Kidney (tissue), 14 donors: ENCODE data around the gene CCDC24. TPM values are rescaled to one million over a fixed set of nuclear protein-coding genes. Genes with fewer than 3 reads are reported as not detected.

Source experiments
- DNase-seq, 5 donors: peaks; one replicate each; pipeline ENCODE4 v3.0.0-alpha.2; 2013 to 2020
- FAIRE-seq: peaks from 2 replicates; lab custom pipeline; 2012; peaks lifted over from hg19 to GRCh38; lab: Jason Lieb, UNC
- H3K27ac ChIP-seq, 2 donors: one replicate each; pipeline ENCODE4 v1.7.0; 2013; ENCODE audit warnings: low read depth in 2 of 2, low read length in 2 of 2, inconsistent platforms in 1 of 2
- H3K27me3 ChIP-seq: one replicate; pipeline ENCODE4 v1.7.1; 2013; ENCODE audit warnings: low read length, inconsistent platforms; ENCODE audit not compliant: control insufficient read depth, insufficient read depth
- H3K36me3 ChIP-seq, 3 donors: one replicate each; pipeline versions ENCODE4 v1.7.0 to v1.7.1; 2013; ENCODE audit warnings: low read length in 3 of 3, control low read depth in 1 of 3, inconsistent platforms in 1 of 3; ENCODE audit not compliant: insufficient read depth in 3 of 3, control insufficient read depth in 2 of 3
- H3K4me1 ChIP-seq, 3 donors: one replicate each; pipeline versions ENCODE4 v1.7.0 to v1.7.1; 2013; ENCODE audit warnings: low read length in 3 of 3, inconsistent platforms in 1 of 3, low read depth in 1 of 3; ENCODE audit not compliant: control insufficient read depth in 2 of 3, insufficient read depth in 2 of 3
- H3K4me3 ChIP-seq, 3 donors: one replicate each; pipeline versions ENCODE4 v1.7.0 to v1.8.1; 2013; ENCODE audit warnings: low read length in 3 of 3, control low read depth in 1 of 3, inconsistent platforms in 1 of 3
- H3K9ac ChIP-seq, 3 donors: one replicate each; pipeline versions ENCODE4 v1.7.0 to v1.7.1; 2013; ENCODE audit warnings: low read length in 3 of 3, control low read depth in 1 of 3, inconsistent platforms in 1 of 3
- H3K9me3 ChIP-seq, 3 donors: one replicate each; pipeline versions ENCODE4 v1.7.0 to v1.7.1; 2013; ENCODE audit warnings: low read length in 3 of 3, control low read depth in 1 of 3, inconsistent platforms in 1 of 3; ENCODE audit not compliant: control insufficient read depth in 2 of 3, insufficient read depth in 1 of 3
- CTCF ChIP-seq: IDR thresholded peaks from 3 replicates; pipeline ENCODE4 v1.5.1; 2012; ENCODE audit warnings: mild to moderate bottlenecking, moderate library complexity, borderline replicate concordance; ENCODE audit not compliant: insufficient read depth; ENCODE audit errors: extremely low read depth
- intact Hi-C: fragments of 100-400 bp; cut with DNase I; formaldehyde crosslinking; loops from one replicate; pipeline ENCODE4 v1.11.1; 2022
- polyA plus RNA-seq: library from polyadenylated mRNA; stranded (reverse); fragments of 350-450 nt; fragmentation: Illumina TruSeq; extraction: RNeasy Lipid Tissue Mini Kit (QIAGEN cat#74804); gene quantifications from one replicate; pipeline ENCODE4 v1.2.3, GENCODE V29; 2014; ENCODE audit warnings: low read depth, low replicate concordance; ENCODE audit not compliant: insufficient read depth
- total RNA-seq: library from RNA; stranded (reverse); fragmentation: NEBNext Ultra II Directional; extraction: Animal tissue kit (Norgen Biotek cat#: 25700); gene quantifications from one replicate; pipeline ENCODE4 v1.2.1, GENCODE V29; 2021
- donor health status: control.
- donor health status: control.
- donor health status: control.
- donor health status: control.
- donor health status: control.
- donor health status: DM: yes; HTN: yes; CAD: no.
- donor health status: Normal renal cell carcinoma (clear cell type).

Gene CCDC24
- total and polyA plus RNA-seq, 2 donors from 2014 or later = 24.3 to 35.6 TPM

GRCh38 chr1:44043176-44044070 lies 52.0 kb downstream of the CCDC24 start:
- TF ChIP-seq CTCF = no peak
- H3K9me3 ChIP-seq = no peaks in the 10 kb centered on the region
- H3K4me3 ChIP-seq = no peak overlapping the region
- intact Hi-C loops = no loop called here
- H3K36me3 ChIP-seq = no peaks in the 10 kb centered on the region
- DNase-seq (peak in 1 of 5 donors; percentile 34), FAIRE-seq (no peak)
- H3K27ac ChIP-seq = no peak overlapping the region
- no peaks in the 10 kb centered on the region for H3K27me3 ChIP-seq
- peaks cover 0 to 3% (median 0%) of the 10 kb centered on the region in 3 donors for H3K4me1 ChIP-seq
- no peak overlapping the region for H3K9ac ChIP-seq

GRCh38 chr1:44044071-44044801 lies 52.8 kb downstream of the CCDC24 start:
- no peaks in the 10 kb centered on the region for H3K36me3 ChIP-seq
- intact Hi-C loops = no loop called here
- FAIRE-seq (no peak), DNase-seq (peak in 1 of 5 donors; percentile 10)
- H3K4me1 ChIP-seq = peaks cover 0 to 3% (median 0%) of the 10 kb centered on the region in 3 donors
- no peaks in the 10 kb centered on the region for H3K9me3 ChIP-seq
- H3K4me3 ChIP-seq = no peak overlapping the region
- no peak overlapping the region for H3K9ac ChIP-seq
- no peak overlapping the region for H3K27ac ChIP-seq
- no peaks in the 10 kb centered on the region for H3K27me3 ChIP-seq
- TF ChIP-seq CTCF = no peak

- Histone ChIP-seq H3K4me3 (no peak overlapping the region), H3K27ac (no peak overlapping the region), H3K36me3 (no peaks in the 10 kb centered on the region), H3K9me3 (no peaks in the 10 kb centered on the region), H3K27me3 (no peaks in the 10 kb centered on the region), H3K4me1 (peaks cover 0 to 3% (median 0%) of the 10 kb centered on the region in 3 donors), H3K9ac (no peak overlapping the region)
- intact Hi-C loops = no loop called here
- FAIRE-seq (no peak), DNase-seq (peak in 1 of 5 donors; percentile 15)
- no peak for TF ChIP-seq CTCF
Observed at GRCh38 chr1:44045064-44045463, 53.7 kb downstream of the CCDC24 start.

Other genes starting within 250 kb of the CCDC24 start
- 1.9 TPM for gene ARTN, start 57.8 kb upstream of the CCDC24 start, total RNA-seq
- gene ARTN, start 57.8 kb upstream of the CCDC24 start, polyA plus RNA-seq = 4.3 TPM
- gene IPO13, start 44.6 kb upstream of the CCDC24 start, total RNA-seq = 33.8 TPM
- 56.1 TPM for gene IPO13, start 44.6 kb upstream of the CCDC24 start, polyA plus RNA-seq
- 24.0 TPM for gene DPH2, start 21.6 kb upstream of the CCDC24 start, total RNA-seq
- 15.9 TPM for gene DPH2, start 21.6 kb upstream of the CCDC24 start, polyA plus RNA-seq
- 156 TPM for gene ATP6V0B, start 16.6 kb upstream of the CCDC24 start, total RNA-seq
- 636 TPM for gene ATP6V0B, start 16.6 kb upstream of the CCDC24 start, polyA plus RNA-seq
- gene B4GALT2, start 12.4 kb upstream of the CCDC24 start, total RNA-seq = 25.1 TPM
- 32.5 TPM for gene B4GALT2, start 12.4 kb upstream of the CCDC24 start, polyA plus RNA-seq
- gene SLC6A9, start 39.9 kb downstream of the CCDC24 start, total RNA-seq = 12.6 TPM
- 2.0 TPM for gene SLC6A9, start 39.9 kb downstream of the CCDC24 start, polyA plus RNA-seq
- not detected for gene KLF17, start 127.2 kb downstream of the CCDC24 start, total RNA-seq
- not detected for gene KLF17, start 127.2 kb downstream of the CCDC24 start, polyA plus RNA-seq
- not detected for gene KLF18, start 150.0 kb downstream of the CCDC24 start, total RNA-seq
- gene KLF18, start 150.0 kb downstream of the CCDC24 start, polyA plus RNA-seq = not detected
- 43.0 TPM for gene DMAP1, start 221.9 kb downstream of the CCDC24 start, total RNA-seq
- gene DMAP1, start 221.9 kb downstream of the CCDC24 start, polyA plus RNA-seq = 62.0 TPM